Uterus (tissue), 4 donors: ENCODE data around the gene GALNTL6. TPM values are rescaled to one million over a fixed set of nuclear protein-coding genes. Genes with fewer than 3 reads are reported as not detected.

ENCODE experiments used
- DNase-seq, 2 donors: peaks; one replicate each; pipeline ENCODE4 v3.0.0-alpha.2; 2019 to 2020
- H3K27ac ChIP-seq, 2 donors: fragments of 200-600 bp; sonication (generic); 1 replicate in 1 of 2; 2 replicates in 1 of 2; pipeline ENCODE4 v1.5.1; 2016 to 2018
- H3K27me3 ChIP-seq, 2 donors: fragments of 200-600 bp; sonication (generic); one replicate each; pipeline ENCODE4 v1.5.1; 2018 to 2019; ENCODE audit warnings: control low read depth in 1 of 2
- H3K36me3 ChIP-seq, 2 donors: fragments of 200-600 bp; sonication (generic); one replicate each; pipeline ENCODE4 v1.5.1; 2019; ENCODE audit warnings: control low read depth in 1 of 2
- H3K4me1 ChIP-seq, 2 donors: fragments of 200-600 bp; sonication (generic); one replicate each; pipeline ENCODE4 v1.5.1; 2018 to 2019; ENCODE audit warnings: control low read depth in 1 of 2
- H3K4me3 ChIP-seq, 2 donors: fragments of 200-600 bp; sonication (generic); 1 replicate in 1 of 2; 2 replicates in 1 of 2; pipeline ENCODE4 v1.5.1; 2018 to 2019; ENCODE audit warnings: mild to moderate bottlenecking in 1 of 2
- H3K9me3 ChIP-seq, 2 donors: fragments of 200-600 bp; sonication (generic); one replicate each; pipeline ENCODE4 v1.5.1; 2019; ENCODE audit warnings: control low read depth in 1 of 2
- CTCF ChIP-seq, 4 experiments: fragments of 200-600 bp in 2 of 4; fragments of 450-650 bp in 2 of 4; sonication (generic) in 2 of 4; IDR thresholded peaks; one replicate each; pipeline ENCODE4 v1.5.1; 2016 to 2019; ENCODE audit warnings: antibody characterized with exemption in 4 of 4, mild to moderate bottlenecking in 2 of 4, moderate library complexity in 1 of 4
- POLR2A ChIP-seq, 2 donors: fragments of 450-650 bp; IDR thresholded peaks; one replicate each; pipeline ENCODE4 v1.6.1; 2016; ENCODE audit warnings: antibody characterized with exemption in 2 of 2, mild to moderate bottlenecking in 1 of 2, moderate library complexity in 1 of 2
- intact Hi-C: fragments of 100-400 bp; cut with DNase I; formaldehyde crosslinking; loops from one replicate; pipeline ENCODE4 v1.15.1; 2023; ENCODE audit warnings: low total_unique reads
- total RNA-seq, 4 donors: library from RNA; depleted of rRNA in 3 of 4; stranded (reverse); fragments of >200 nt in 3 of 4; gene quantifications; one replicate each; pipeline versions ENCODE4 v1.1.0 to v1.2.4, GENCODE V29; 2014 to 2023
- donor health status: DM: yes; HTN: yes; CAD: no.

GALNTL6 gene
- total RNA-seq, 4 donors from 2014 or later: 2.6 TPM; not detected in 3

DNA sequence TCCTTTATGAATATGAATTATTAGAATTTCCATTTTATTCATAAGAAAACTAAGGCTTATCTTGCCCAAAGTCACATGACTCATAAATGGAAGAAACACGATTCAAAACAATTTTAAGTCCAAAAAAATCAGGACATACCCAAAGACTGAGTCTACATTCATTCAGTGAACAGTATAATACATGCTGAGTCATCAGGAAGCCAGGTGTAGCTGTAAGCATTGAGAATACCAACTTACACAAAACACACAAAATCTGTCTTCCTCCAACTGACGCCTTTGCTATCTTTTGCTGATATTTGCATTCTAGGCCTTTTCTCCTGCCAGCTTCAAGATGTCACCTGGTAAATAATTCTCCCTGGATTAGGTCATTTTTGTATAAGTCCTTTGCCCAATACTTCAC, 835.3 kb downstream of the GALNTL6 start:
- no peak for DNase-seq
- H3K9me3 ChIP-seq: no peaks in the 10 kb centered on the region
- H3K4me3 ChIP-seq: no peak overlapping the region
- H3K36me3 ChIP-seq: no peaks in the 10 kb centered on the region
- intact Hi-C loops: no loop called here
- H3K27me3 ChIP-seq: no peaks in the 10 kb centered on the region
- H3K4me1 ChIP-seq: no peaks in the 10 kb centered on the region
- no peak overlapping the region for H3K27ac ChIP-seq
- TF ChIP-seq CTCF (IDR thresholded peaks at IDR 0.05) (no peak), POLR2A (IDR thresholded peaks at IDR 0.05) (no peak)

GRCh38 chr4:172649143-172649542, 835.9 kb downstream of the GALNTL6 start:
- TF ChIP-seq POLR2A (IDR thresholded peaks at IDR 0.05): no peak
- no peak for TF ChIP-seq CTCF (IDR thresholded peaks at IDR 0.05)
- Histone ChIP-seq H3K4me1 (no peaks in the 10 kb centered on the region), H3K27ac (no peak overlapping the region), H3K27me3 (no peaks in the 10 kb centered on the region), H3K4me3 (no peak overlapping the region), H3K36me3 (no peaks in the 10 kb centered on the region), H3K9me3 (no peaks in the 10 kb centered on the region)
- intact Hi-C loops: no loop called here
- no peak for DNase-seq

GRCh38 chr4:172650758-172651530, 837.7 kb downstream of the GALNTL6 start:
- no peak overlapping the region for H3K27ac ChIP-seq
- no peak for TF ChIP-seq POLR2A (IDR thresholded peaks at IDR 0.05)
- TF ChIP-seq CTCF (IDR thresholded peaks at IDR 0.05): no peak
- DNase-seq: no peak
- no peaks in the 10 kb centered on the region for H3K27me3 ChIP-seq
- intact Hi-C loops: no loop called here
- H3K4me3 ChIP-seq: no peak overlapping the region
- H3K9me3 ChIP-seq: no peaks in the 10 kb centered on the region
- H3K36me3 ChIP-seq: no peaks in the 10 kb centered on the region
- no peaks in the 10 kb centered on the region for H3K4me1 ChIP-seq

- intact Hi-C loops: no loop called here
- no peak for DNase-seq
- Histone ChIP-seq H3K4me1 (no peaks in the 10 kb centered on the region), H3K9me3 (no peaks in the 10 kb centered on the region), H3K27ac (no peak overlapping the region), H3K36me3 (no peaks in the 10 kb centered on the region), H3K4me3 (no peak overlapping the region), H3K27me3 (no peaks in the 10 kb centered on the region)
- no peak for TF ChIP-seq CTCF (IDR thresholded peaks at IDR 0.05)
- TF ChIP-seq POLR2A (IDR thresholded peaks at IDR 0.05): no peak
These were observed 838.8 kb downstream of the GALNTL6 start for GRCh38 chr4:172651961-172652360.

DNA sequence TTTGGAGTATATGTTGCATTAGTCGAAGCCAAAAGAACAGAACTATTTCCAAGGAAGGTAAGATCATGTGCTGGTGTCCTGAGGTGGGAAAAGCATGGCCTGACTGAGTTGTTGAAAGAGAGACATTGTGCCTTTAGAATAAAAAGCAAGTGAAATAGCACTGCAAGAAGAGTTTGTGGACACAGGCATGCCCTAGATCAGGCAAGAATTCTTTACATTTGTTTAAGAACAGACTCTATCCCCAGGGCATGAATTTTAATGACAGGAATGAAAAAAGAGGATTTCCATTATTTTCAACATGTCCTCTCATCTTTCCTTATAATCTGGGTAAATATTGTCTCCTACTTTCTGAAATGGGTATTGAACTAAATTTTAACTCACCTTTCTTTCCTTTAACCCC, 839.2 kb downstream of the GALNTL6 start:
- Histone ChIP-seq H3K4me1 (no peaks in the 10 kb centered on the region), H3K27me3 (no peaks in the 10 kb centered on the region), H3K4me3 (no peak overlapping the region), H3K9me3 (no peaks in the 10 kb centered on the region), H3K27ac (no peak overlapping the region), H3K36me3 (no peaks in the 10 kb centered on the region)
- intact Hi-C loops: no loop called here
- TF ChIP-seq POLR2A (IDR thresholded peaks at IDR 0.05) (no peak), CTCF (IDR thresholded peaks at IDR 0.05) (no peak)
- no peak for DNase-seq
